ENCODE data around the gene PARD6G.
"Not testable (repeated sequence)": the region's sequence is repeated elsewhere in the genome, so short reads cannot be mapped to it uniquely, and the experiment has no call there.

The PARD6G gene

GRCh38 chr18:80169607-80170006 is 77.7 kb downstream of the PARD6G start:
- no peak for DNase-seq

GRCh38 chr18:80168982-80169381 is 78.3 kb downstream of the PARD6G start:
- no peak for DNase-seq

- no peak for DNase-seq
These were observed 79.0 kb downstream of the PARD6G start for GRCh38 chr18:80168346-80168745.

DNA sequence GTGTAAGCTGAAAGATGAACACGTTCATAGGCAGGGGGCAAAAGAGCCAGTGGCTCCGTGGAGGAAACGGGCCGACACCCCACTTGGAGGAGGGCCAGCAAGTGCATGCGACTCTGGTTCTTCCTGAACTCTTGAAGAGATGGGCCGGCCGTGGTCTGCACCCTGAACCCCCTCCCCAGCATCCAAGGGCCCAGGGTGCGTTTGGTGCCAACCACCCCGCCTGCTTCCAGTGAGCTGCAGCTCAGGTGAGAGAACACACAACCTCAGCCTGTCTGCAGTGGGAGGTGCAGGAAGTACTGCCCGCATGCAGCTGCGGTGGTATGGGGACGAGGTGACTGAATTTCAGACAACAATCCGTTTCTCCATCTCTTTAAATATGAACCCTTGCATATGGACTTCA is 79.4 kb downstream of the PARD6G start:
- DNase-seq, result no peak

DNA sequence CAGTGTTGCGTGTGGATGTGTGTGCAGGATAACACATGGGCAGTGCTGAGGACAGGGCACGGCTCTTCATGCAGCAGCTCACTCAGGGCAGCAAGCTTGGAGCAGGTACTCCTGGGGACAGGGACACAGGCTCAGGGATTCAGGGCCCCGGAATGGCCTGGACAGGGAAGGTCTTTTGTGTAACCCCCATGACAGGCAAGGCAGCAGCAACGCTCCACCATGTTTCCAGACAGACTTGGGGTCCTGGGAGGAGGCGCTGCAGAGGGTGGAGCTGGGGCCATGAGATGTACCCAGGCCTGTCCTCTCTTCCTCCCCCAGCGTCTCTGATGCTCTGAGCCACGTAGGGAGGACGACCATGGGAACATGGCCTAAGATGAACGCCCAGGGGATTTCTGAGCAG is 80.0 kb downstream of the PARD6G start:
- DNase-seq, result no peak

DNA sequence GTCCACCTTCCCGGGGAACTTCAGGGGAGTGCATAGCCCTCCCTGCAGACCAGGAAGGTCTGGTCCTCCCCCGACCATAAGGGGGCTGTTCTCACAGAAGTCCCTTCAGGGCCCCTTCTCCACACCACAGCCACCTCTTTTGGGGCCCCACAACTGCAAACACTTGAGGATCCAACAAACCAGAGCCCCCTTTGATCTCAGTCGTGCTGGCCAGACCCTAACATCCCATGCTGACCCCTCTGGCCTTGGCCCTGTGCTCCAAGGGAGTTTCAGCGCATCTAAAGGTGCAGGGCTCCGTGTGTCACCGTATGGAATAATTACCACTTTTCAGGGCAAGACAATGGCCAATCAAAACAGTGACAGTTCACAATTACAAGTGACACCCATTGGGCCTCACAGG is 80.6 kb downstream of the PARD6G start:
- no peak for DNase-seq

- no peak for DNase-seq
These were observed 81.1 kb downstream of the PARD6G start for GRCh38 chr18:80166240-80166639.

GRCh38 chr18:80164727-80165355 is 82.5 kb downstream of the PARD6G start:
- not testable (repeated sequence) for DNase-seq

- no peak for DNase-seq
These were observed 84.1 kb downstream of the PARD6G start for GRCh38 chr18:80163183-80163582.

DNA sequence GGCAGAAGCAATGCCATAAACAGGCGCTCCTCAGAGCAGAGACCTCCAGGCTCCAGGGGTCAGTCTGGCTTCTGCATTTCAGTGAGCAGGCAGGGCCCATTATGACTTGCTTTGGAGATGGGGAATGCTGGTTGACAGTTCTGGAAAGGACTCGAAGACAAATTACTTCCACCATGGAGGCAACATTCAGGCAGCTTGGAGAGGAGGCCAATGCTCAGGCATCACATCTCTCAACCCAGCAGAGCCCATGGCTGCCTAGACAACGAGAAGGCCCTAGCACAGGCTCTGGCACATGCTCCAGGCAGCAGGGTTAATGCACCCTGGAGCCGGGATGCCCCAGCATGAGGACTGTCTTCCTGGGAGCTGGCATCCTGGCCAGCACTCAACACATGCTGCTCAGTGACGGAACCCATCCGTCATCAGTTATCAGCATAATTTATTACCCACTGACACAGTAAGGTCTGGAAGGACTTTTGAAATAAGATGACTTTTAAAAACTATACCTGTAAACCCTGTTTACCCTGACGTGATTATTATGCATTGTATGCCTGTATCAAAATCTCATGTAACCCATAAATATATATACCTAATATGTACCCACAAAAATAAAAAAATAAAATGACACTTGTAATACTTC is 85.4 kb downstream of the PARD6G start:
- no peak for DNase-seq

GRCh38 chr18:80159713-80160636 is 87.3 kb downstream of the PARD6G start:
- DNase-seq, result no peak

DNA sequence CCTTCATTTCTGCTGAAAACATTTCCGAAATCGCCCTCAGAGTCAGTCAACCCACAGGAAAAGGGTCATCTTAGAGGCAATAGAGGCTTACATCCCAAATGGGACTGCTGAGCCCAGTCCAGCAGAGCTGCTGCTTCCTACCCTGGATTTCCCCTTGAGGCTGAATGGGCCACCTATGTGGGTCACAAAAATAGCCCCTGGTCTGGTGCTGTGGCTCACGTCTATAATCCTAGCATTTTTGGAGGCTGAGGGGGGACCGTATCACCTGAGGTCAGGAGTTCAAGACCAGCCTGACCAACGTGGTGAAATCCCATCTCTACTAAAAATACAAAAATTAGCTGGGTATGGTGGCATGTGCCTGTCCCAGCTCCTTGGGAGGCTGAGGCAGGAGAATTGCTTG is 88.9 kb downstream of the PARD6G start:
- DNase-seq, result no peak

DNA sequence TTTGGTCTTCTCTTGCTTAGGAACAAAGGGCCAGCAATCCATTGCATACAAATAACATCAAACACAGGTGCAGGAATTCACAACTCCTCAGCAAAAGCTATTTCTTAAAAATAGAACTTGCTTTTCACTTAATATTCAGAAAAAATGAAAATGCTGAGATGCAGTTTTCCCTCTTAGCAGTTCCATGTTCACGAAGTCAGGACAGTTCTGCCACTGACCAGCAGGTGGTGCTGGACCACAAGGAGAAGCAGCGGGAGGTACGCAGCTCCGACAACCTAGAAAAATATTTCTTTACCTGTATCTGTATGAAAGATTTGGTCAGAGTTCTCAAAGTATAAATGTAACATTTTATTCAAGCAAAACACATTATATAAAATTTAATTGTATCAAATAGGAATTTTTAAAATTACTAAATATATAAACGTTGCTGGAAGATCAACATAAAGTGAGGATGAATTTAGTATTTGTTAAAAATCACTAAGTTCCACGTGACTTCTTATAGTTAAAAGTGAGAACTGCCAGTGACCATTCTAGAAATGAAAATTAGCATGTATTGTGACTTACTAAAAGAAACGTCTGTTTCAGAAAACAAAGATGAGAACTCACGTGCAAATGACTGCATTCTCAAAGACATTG is 89.5 kb downstream of the PARD6G start:
- DNase-seq, result no peak

- no peak for DNase-seq
These were observed 93.0 kb downstream of the PARD6G start for GRCh38 chr18:80154293-80154692.

DNA sequence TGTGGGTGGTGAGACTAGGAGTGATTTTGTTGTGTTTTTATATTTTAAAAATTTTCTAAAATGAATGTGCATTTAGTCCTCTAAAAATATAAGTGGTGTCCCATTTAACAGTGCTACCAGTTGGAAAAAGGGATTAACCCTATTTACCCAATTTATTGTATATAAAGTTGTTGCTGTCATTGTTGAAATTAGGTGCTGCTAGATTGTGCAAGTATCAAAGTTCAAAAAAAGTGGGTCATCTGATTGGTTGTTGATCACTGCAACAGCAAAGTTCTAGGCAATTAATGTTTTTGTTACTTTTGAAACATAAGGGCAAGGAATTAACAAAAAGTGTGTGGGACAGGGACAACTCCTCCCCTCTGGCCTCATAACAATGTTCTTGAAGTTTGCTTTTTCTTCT is 97.6 kb downstream of the PARD6G start:
- DNase-seq, result no peak

DNA sequence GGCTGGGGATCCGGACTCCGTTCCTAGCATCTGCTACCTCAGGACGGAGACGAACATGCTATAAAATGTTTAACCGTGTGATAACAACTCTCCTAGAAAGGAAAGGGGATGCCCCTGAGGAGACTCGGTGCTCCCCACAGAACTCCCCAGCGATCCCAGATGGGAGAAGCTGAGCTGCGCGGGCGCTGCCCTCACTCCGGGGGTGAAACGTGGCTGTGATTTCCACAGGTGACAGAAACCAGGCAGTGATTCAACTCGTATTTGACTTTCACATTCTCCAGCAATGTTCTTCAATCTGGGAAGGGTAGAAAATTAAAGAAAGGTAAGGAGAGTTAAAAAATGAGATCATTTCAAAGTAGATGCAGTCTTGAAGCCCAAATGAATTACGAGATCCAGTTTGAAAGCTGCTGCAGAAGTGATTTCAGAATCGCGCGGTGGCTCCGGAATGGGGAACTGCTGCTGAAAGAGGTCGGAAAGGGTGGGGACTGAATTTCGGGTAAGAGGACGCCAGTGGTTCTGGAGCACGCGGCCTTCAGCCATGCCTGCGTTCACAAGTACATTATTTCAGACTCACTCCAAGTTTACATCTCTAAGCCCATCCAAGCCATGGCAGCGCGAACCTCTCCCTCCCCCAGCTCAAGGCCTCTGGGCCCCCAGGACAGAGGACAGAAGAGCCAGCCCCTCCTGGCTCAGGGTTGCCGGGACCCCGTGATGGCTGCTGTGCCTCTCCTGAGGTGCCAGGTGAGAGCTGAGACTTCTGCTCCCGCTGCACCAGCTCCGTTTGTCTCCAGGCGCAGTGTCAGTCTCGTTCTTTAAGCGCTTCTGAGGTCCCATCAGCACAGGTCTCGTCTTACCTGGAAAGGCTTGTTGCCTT is 98.8 kb downstream of the PARD6G start:
- DNase-seq, result no peak

GRCh38 chr18:80147418-80148325 is 99.6 kb downstream of the PARD6G start:
- no peak for DNase-seq

DNA sequence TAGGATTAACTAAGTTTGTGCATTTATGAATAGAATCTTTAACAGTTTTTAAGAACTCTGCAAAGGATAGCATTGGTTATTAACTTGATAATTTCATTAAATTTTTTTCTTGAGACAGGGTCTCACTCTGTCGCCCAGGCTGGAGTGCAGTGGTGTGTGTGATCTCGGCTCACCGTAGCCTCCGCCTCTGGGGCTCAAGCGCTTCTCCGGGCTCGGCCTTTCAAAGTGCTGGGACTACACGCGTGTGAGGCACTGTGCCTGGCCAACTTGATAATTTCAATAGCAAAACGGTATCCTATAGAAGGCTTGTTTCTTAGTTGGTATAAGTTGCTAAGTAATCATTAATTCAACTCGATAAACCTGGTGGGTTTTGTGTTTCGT is 100.3 kb downstream of the PARD6G start:
- DNase-seq, result no peak

DNA sequence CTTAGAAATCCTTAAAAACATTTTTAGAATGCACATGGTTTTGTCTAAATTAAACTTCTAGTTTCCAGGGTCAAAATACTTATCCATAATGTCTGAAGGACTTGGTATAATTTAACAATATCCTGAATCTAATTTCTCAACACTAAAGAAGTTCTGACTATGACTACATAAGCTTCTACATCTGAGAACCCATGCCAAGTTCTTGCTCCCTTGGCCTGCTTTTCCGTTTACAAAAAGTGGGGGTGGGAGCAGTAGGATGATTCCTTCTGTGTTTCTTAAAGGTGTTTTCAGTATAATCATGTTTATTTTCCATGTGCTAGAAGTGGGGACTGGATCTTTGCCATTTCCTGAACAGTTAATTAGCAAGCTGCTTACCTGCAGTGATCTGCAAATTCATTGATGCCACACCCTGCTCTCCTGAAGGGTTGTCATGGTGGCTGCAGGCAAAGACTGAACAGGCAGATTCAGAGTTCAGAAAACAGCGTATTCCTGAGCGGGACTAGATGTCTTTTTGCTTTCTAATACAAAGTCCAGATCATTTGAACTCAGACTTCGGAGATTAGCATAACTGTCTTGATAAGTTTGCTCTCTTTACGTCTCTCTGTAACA is 102.0 kb downstream of the PARD6G start:
- no peak for DNase-seq

DNA sequence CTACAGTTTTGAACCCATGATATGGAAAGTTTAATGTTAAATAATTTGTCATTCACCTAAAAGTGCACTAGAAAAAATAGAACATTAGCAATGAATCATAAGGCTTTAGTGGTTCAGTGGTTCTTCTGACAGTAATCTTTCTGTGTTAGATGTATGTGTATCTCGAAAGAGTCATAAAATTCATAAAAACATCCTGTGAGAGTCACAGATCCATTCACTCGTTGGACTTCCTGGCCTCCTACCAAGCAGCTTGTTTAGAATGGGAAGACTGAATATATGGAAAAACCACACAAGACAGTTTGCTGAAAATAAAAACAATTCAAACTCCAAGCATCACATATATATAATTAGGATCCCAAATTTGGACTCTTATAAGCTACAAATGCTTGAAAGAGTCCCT is 103.4 kb downstream of the PARD6G start:
- no peak for DNase-seq

DNA sequence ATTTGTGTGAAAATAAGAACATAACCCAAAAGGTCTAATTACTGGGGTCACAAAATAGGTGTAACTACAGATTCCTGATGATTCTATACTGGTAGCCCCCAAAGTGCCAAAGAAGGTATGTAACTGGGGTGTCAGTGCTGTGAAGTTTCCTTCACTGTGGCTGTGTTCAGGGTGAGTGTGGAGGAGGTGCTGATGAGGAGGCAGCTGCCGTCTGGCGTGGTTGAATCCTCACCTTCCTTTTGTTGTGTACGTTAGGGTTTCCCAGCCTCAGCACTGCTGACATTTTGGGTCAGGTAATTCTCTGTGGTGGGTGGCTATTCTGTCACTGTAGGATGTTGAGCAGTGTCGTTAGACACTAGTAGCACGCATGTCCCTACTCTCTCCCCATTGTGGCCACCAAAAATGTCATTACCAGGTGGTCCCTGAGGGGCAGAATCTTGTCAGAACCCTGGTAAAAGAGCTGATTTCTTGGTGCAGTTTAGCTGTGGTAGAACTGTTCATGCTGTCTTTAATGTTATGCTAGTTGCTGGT is 106.8 kb downstream of the PARD6G start:
- no peak for DNase-seq
